Stimulated activated CD4-positive, alpha-beta T cell treated with anti-CD3 and anti-CD28 coated beads, Interleukin-1b, Interleukin-23, amount 100 ng/mL, for 1 hour (primary cell): Measurements from ENCODE around the gene ANKRD34C.

Experiments used
- DNase-seq, 2 donors: peaks; one replicate each; pipeline ENCODE4 v3.0.0-alpha.2; 2020; ENCODE audit warnings: low read depth in 2 of 2

The ANKRD34C gene

DNA sequence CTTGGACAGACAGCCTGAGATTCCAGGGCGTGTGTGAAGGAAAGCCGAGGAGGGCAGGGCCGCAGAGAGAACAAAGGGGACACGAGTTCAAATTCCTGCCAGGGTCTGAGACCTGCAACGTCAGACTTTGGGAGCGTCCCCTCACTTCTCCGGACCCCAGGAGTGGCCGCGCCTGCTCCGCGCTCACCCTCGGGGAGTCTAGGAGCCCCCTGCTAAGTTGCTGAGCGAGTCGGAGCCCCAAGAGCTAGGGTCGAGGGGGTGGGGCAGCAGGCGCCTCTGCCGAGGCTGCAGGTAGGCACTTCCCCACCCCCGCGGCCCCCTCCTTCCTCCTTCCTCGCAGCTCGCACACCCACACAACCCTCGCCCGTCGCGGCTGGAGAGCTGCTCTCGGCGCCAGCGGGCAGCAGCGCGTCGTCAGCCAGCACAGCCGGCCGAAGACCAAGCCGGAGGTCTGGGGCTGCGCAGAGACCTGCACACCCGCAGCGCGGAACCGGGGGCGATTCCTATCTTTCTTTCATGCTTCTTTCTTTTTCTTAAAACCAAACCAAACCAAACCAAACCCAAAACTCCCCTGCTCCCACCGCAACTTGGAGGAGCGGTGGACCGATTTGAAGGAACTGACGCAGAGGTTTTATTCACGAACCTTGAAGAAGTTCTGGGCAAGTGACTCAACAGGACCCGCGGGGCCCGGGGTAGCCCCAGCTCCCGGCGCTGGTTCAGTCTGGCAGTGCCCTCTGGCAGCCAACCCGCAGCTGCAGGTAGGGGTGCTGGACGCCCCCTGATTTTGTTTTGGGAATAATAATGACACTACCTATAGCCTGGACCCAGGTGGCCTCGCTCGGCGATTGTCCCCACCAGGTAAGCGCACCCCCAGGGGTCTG lies at the start of gene ANKRD34C:
Gene ANKRD34C, plus strand, starts transcription at position 352 of the 881 bp plus-strand sequence. CDS start 10,563 bp downstream, outside the sequence.
- no peak for DNase-seq

DNA sequence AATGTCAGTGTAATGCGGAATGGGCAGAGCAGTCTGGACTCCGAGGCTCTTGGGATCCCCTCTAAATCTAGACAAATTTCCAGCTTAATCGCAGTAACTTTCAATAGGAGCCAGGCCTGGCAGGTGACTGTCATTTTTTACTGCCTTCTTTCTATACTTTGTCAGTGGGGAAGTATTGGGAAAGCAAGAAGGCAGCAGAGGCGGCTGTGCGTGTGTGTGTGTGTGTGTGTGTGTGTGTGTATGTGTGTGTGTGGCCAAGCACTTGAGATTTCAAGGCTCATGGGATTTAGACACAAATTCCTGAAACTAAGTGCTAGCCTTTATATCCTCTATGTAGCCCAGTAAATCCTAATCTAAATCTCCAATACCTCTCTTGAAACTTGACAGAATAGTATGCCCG lies 49.3 kb upstream of the ANKRD34C start:
- no peak for DNase-seq

DNA sequence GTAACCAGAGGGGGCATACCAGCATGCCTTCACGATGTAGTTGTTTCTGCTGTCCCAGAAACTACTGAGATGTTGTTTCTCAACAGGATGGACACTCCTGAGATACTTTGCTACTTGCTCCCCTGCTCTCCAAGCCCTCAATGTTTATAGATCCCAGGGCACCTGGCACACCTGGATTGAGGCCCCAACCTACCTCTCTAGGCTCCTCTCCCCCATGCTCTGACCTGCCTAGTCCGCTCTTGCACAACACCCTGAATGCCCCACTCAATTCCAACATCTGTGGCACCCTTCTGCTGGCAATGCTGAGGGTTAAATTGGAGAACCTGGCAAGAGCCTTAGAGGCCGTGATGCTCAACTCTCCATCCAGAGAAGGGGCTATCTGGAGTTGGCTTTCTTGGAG lies 42.5 kb upstream of the ANKRD34C start:
- no peak for DNase-seq

DNA sequence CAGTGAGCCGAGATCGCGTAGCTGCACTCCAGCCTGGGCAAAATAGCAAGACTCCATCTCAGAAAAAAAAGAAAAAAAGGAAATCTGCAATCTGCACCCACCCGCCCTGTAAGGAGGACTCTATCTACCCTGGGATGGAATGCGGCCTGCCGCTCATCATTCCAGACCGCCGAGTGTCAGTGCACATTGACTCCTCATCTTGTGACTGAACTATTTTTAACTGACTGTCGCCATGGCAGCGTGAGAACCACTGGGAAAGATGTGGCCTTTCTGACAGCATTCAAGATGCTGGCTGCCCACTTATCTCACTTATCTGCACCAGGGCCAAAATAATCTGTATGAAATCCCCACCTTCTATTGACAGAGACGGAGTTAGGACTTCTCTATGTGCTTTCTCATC lies 38.8 kb upstream of the ANKRD34C start:
- DNase-seq: no peak

DNA sequence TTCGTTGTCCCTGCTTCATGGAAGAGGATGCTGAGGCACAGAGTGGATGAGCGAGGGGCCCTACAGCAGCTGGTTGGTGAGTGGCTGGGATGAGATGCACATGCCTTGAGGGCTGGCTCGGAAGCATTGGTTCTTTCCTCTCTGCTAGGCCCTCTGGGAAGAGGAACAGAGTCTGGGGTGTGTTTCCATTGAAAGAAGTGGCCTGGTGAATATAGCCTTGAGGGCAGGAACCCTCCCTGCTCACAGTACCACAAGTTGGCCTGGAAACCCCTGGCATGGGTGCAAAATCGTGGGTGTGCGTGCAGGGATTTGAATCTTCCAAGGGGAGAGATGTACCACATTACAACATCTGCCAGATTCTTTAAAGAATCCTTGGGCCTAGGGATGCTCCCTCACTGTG lies 37.6 kb upstream of the ANKRD34C start:
- DNase-seq: no peak

DNA sequence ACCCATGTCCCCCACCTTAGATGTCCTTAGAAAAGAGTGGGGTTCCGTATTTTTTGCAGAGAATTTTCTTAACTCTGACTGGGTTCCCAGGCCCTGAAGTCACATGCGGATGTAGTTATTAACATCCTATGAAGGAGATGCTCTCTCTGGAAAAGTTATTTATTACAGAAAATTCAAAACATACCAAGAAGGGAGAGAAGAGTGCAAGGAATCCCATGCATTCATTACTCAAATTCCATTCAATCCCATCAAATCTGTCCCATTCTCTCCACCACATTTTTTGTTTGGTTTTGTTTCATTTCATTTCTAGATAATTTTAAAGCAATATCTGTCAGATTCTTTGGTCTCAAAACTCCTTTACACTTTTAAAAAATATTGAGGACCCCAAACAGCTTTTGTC lies 34.3 kb upstream of the ANKRD34C start:
- DNase-seq: no peak

DNA sequence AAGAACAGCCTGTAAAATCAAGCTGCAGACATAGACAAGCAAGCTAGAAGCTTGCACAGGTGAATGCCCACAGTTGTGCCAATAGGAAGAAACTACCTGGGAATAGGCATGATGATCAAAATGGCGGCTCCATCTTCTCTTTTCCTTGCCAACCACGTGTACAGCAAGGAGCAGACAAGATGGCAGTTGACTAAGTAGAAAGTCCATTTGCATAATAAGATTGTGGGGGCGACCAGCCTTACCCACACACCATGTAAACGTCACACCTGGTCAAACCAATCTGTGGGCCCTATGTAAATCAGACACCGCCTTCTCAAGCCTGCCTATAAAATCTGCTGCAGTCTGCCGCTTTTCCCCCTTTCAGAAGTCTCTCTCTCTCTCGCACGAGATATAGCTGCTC lies 25.1 kb upstream of the ANKRD34C start:
- no peak for DNase-seq

DNA sequence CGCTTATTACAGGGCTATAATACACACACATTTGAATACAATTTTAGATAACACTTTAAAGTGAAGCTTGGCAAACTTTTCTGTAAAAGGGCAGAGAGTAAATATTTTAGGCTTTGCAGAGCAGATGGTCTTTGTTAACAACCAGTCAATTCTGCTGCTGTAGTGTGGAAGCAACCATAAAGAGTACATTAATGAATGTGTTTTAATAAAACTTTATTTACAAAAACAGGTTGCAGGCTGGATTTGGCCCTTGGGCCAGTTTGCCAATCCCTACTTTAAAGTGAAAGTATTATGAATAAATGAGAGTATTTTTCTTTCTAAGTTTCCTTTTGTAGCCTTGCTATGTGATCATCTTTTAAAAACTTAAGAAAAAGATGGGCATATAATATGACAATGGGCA lies 20.7 kb upstream of the ANKRD34C start:
- no peak for DNase-seq

DNA sequence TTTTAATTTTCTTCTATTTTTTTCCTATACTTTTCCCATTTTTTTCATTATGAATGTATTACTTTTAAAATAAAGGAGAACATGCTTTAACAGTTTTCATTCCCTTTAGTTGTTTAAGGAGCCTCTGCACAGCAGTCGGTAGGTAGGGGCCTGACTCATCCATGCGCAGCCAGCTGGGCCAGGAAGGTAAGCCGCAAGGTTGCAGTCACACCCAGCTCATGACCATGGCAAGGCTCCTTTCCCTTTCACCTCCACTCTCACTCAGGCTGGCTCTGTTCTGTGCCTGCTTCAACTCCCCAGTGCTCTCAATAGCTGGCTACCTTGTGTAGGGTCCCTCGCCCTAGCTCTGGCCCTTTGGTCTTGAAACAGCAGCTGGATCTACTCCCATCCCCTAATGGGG lies 17.4 kb upstream of the ANKRD34C start:
- DNase-seq: no peak

DNA sequence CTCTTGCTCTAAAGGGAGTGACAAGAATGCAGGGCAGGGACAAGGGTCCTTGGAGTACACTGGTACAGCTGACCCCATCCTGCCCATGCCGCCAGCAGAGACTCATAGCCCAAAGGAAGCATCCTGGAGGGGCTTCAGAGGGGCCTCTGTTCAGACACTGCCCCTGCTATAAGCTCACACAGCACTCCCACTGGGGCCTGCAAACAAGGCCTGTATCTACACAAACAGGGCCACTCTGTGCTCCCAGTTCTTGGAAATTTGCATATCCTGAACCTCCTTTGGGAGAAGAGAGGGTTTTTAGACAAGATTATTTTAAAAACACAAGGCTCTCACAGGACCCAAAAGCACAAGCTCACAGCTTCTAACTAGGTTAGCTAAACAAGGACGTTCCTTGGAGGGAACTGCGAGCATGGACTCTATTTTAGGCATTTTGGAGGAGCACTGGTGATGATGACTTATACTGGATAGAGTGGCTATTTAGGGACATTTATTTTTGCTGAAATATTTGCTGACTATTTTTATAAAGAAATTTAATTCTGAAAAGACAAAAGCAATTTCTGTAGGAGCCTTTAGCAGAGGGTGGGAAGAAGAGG lies 16.4 kb upstream of the ANKRD34C start:
- DNase-seq: no peak

DNA sequence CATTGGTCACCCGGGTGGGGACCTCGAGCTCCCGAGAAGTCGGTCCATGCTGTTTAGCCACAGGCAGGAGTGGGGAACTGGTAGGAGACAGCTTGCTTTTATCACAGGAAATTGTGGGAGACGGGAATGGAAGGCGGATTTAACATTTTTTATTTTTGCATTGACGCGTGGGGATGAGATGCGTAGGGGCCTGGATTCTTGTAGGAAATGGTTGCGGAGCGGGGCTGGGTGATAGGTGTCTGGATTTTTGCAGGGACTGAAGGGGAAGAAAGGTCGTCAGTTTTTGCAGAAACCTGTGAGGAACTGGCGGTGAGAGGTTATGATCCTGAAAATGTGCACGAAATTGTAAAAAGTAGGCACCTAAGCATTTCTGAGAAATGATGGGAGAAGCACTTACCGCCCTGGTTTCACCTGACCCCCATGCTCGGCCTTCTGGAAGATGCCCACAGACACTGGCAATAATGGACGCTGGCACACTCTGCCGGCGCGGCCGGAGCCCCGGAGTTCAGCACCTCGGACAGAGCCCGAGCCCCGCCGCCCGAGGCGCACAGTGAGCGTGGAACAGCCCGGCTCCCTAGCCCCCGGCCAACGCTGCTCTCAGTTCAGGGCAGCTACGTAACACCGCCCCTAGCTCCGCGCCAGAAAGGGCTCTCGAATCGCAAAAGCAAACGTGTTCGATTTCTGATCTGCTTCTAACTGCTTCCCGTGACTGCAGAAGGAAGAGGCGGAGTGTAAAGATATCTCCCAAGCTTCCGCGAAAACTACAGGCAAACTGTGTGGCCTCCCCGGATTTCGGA lies 928 bp downstream of the ANKRD34C start:
- peak in 1 of 2 donors; percentile 10 for DNase-seq

DNA sequence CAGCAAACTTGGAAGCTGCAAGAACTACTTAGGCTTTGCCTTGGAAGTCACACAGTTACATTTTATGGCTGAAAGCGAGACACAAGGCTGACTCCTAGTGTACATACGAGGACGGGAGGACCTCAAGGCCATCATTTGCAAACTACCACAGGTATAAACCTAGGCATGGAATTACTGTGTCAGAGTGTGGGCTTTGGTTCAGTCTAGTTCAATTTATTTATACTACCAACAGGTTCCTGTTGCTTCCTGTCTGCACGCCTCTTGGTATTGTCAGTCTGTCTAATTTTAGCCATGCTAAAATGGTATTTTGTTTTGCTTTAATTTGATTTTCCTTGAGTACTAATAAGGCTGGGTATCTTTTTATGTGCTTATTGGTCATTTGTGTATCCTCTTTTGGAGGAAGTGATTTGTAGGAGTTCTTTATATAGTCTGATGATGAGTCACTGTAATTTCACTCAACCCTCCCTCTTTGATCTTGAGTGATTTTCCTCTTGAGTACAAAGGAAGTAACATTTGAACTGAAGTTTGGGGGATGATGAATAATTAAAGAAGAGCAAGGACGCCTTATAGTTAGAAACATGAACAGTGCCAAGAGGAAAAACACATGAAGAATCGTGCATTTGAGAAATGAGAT lies 8.2 kb downstream of the ANKRD34C start:
- DNase-seq: no peak

DNA sequence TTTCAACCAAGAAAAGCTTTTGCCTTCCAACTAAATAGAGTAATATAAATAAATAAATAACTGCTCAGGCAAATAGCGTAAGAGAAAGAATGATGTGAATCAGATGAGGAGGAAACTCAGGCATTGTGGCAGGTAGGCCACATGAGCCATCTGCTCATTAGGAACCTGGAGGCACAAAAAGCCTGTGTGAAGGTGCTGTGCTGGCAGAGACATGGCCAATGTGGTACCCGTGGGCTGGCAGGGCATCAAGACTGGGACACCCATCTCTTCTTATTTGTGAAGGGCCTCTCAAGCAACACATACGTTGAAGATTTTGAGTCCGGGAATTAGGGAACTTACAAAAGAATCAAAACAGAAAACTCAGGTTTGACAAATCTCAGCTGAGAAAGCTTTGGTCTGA lies 9.5 kb downstream of the ANKRD34C start:
- no peak for DNase-seq

DNA sequence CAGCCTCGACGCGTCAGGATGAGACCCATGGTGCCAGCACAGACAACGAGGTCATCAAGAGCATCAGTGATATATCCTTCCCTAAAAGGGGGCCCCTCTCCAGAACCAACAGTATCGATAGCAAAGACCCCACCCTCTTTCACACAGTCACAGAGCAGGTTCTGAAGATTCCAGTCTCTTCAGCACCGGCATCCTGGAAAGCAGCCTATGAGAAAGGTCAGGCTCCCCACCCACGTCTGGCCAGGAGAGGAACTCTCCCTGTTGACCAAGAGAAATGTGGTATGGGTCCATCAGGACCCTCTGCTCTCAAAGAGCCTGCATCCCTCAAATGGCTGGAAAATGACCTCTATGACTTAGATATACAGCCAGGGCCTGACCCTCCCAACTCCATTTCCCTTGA lies 11.6 kb downstream of the ANKRD34C start:
- no peak for DNase-seq

DNA sequence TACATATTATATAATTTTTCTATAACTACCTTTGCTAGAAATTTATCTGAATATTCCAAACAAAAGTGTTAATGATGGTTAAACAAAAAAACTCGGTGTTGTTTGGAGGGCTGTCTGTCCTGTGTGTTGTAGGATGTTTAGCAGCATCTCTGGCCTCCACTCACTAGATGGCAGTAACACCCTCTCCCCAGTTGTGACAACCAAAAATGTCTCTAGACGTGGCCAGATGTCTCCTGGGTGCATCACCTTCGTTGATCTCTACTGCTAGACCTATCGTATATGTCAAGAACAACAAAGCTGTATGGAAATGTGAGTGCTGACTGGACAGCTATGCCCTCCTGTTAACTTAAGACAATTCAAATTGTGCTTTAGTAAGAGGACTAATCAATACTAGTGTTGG lies 14.1 kb downstream of the ANKRD34C start:
- DNase-seq: no peak

DNA sequence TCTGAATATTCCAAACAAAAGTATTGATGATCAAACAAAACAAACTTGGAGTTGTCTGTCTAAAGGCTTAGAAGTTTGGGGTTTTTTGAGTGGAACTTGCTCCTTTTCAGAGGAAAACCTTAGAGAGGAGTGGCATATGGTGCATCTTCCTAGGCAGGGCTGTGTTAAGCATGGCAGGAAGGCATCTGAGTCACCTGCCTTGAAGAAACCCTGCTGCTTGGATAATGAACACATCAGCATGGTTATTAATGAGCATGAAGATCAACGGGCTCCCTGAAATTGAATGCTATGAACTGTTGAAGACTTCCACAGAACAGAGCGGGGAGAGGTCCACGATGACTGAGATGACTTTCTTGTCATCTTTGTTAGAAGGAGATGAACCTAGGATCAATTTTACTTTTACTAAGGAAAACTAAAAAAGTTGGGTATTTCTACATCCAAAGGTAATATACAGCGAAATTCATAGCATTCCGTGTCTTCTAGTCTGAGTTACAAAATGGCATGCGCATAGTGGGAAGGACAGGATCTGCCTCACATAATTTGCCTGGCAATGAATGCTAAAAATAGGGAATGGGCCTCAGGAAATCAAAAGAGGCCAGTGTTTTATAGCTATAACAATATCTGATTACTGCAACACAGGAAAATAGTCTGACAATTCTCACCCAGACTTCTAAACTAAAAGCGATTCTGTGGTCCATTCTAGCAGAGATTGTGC lies 16.8 kb downstream of the ANKRD34C start:
- no peak for DNase-seq

DNA sequence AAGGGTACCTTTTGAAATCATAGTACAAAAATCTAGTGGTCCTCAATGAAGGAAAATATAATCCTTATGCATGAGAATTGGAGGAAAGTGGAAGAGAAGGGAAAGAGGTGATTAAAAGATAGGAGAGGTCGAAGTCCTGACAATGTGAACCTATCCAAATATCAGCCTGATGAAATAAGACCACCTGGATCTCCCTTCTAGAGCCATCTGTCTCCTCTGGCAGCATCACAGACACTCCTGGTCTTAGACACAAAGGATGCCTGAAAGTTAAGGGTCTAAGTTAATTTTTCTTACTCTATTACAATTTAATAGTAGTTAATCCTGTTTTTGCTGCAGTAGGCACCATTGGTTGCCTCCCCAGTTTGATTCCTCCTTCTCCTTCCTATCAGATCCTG lies 17.3 kb downstream of the ANKRD34C start:
- no peak for DNase-seq

DNA sequence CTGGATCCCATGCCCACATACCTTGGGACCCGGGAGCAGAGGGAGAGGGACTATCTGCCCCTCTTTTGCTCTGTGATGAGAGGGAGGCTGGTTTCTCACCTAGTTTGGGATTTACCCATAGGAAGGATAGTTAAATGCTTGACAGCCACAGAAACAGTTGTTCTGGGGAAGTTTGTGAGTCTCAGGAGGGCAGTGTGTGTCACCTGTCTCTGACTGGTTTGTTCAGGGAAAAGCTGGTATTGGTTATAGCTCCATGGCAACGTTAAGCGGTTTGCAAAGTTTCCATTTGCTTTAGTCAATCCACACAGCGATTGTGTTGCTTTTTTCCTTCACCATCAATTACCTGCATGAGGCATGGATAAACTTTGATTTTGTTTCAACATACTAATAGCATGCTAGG lies 24.7 kb downstream of the ANKRD34C start:
- no peak for DNase-seq

DNA sequence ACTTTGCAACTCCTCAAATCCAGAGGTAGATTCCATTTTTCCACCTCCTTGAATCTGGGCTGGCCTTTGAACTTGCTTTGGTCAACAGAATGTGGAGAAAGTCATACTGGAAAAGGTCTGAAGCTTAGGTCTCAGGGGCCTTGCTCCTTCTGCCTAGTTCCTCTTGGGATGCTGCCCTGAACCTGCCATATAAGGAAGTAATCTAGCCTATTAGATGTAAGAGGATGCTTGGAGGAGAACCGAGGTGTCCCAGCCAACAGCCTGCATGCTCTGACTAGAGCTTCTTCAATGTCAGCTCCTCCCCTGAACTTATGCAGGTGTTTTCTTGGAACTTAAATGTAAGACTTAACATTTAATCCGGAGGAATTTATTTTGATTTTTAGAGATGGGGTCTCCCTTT lies 26.4 kb downstream of the ANKRD34C start:
- no peak for DNase-seq

DNA sequence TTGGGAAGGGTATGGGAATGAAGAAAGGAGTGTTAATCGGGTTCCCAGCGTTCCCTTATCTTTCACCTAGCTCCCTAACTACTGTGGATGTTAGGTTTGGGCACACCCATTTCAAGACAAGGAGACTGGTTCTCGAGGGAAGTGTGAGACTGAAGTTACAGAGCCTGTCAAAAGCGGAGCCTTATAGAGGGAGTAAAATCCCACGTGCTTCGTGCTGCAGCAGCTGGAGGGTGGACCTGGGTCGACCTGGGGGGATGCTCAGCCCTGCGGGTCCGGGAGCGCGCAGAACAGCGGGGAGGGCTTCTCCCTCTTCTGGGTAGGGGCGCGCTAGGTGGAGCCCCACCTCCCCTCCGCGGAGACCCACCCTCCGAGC lies 28.1 kb downstream of the ANKRD34C start:
- no peak for DNase-seq
